K562 (cell line): ENCODE data around the gene ZFAND3. TPM values are rescaled to one million over a fixed set of nuclear protein-coding genes. Genes with fewer than 3 reads are reported as not detected.
A peak's percentile ranks its signal among the peaks of the same experiment; 100 is the strongest.

ENCODE experiments used
- ATAC-seq: fragments of 200-7000 bp; cut with Tn5 transposase; 3 replicates; pipeline ENCODE4 v1.9.1; 2020; ENCODE audit warnings: moderate library complexity
- BruUV-seq: library from RNA; stranded (reverse); fragments of 400-500 nt; replicated peaks from 2 replicates; lab custom pipeline; 2021; lab: Mats Ljungman, UMichigan
- CTCF ChIA-PET: fragments of 300-600 bp; formaldehyde crosslinking; extraction: SDS; loops from one replicate; lab custom pipeline; 2021; ENCODE audit warnings: low intra/inter-chr PET ratio; lab: Yijun Ruan, JAX
- POLR2A ChIA-PET: fragments of 300-600, 350-650 bp; sonication (Branson Sonifier 250); formaldehyde crosslinking; extraction: SDS; loops from one replicate; lab custom pipeline; 2021; ENCODE audit warnings: antibody characterized with exemption, inconsistent platforms; lab: Yijun Ruan, JAX
- DNase-seq, 4 experiments: peaks; one replicate each; pipeline versions ENCODE4 v3.0.0 to v3.0.0-alpha.2; 2011 to 2018; ENCODE audit warnings: low spot score in 3 of 4, mixed read lengths in 3 of 4; ENCODE audit errors: extremely low read depth in 1 of 4
- FAIRE-seq: peaks from 2 replicates; lab custom pipeline; 2011; peaks lifted over from hg19 to GRCh38; lab: Jason Lieb, UNC
- H2AFZ ChIP-seq: 2 replicates; pipeline ENCODE4 v1.6.0; 2011; ENCODE audit warnings: low read depth, low read length, control low read depth, inconsistent platforms
- H3K27ac ChIP-seq: fragments of 200-600 bp; 3 replicates; pipeline ENCODE4 v1.8.0; 2011; ENCODE audit warnings: low read depth, mild to moderate bottlenecking, control low read depth, inconsistent platforms, low read length, moderate library complexity, mixed read lengths; ENCODE audit errors: extremely low read depth
- H3K27me3 ChIP-seq, 2 experiments: fragments of 300-600 bp in 1 of 2; 2 replicates in 1 of 2; 3 replicates in 1 of 2; pipeline versions ENCODE4 v1.6.0 to v1.8.0; 2011; ENCODE audit warnings: inconsistent platforms in 2 of 2, low read length in 2 of 2, mild to moderate bottlenecking in 1 of 2, mixed read lengths in 1 of 2, moderate library complexity in 1 of 2; ENCODE audit not compliant: control insufficient read depth in 2 of 2, insufficient read depth in 2 of 2
- H3K36me3 ChIP-seq: fragments of 300-600 bp; 3 replicates; pipeline ENCODE4 v1.8.0; 2011; ENCODE audit warnings: mild to moderate bottlenecking, low read length, inconsistent platforms; ENCODE audit not compliant: control insufficient read depth, insufficient read depth
- H3K4me1 ChIP-seq, 2 experiments: fragments of 200-600 bp in 1 of 2; replicated peaks in 1 of 2; 2 replicates in 1 of 2; 3 replicates in 1 of 2; pipeline versions ENCODE4 v1.5.1 to v1.8.0; 2011; ENCODE audit warnings: inconsistent platforms in 2 of 2, low read length in 2 of 2, mild to moderate bottlenecking in 1 of 2, mixed read lengths in 1 of 2, moderate library complexity in 1 of 2; ENCODE audit not compliant: control insufficient read depth in 2 of 2, insufficient read depth in 2 of 2
- H3K4me2 ChIP-seq: 2 replicates; pipeline ENCODE4 v1.6.1; 2011; ENCODE audit warnings: low read length, control low read depth, inconsistent platforms, mixed read lengths; ENCODE audit not compliant: insufficient read depth
- H3K4me3 ChIP-seq: fragments of 200-600 bp; sonication (generic), shearing (Covaris generic); 2 replicates; pipeline ENCODE4 v1.5.1; 2016; ENCODE audit warnings: control low read depth, inconsistent platforms
- H3K79me2 ChIP-seq: fragments of 200-600 bp; 3 replicates; pipeline ENCODE4 v1.8.0; 2011; ENCODE audit warnings: low read length, inconsistent platforms; ENCODE audit not compliant: control insufficient read depth, insufficient read depth
- H3K9ac ChIP-seq, 2 experiments: 2 replicates each; pipeline versions ENCODE4 v1.6.0 to v1.6.1; 2011; ENCODE audit warnings: low read depth in 2 of 2, low read length in 2 of 2, control low read depth in 1 of 2, inconsistent platforms in 1 of 2, mild to moderate bottlenecking in 1 of 2, mixed read lengths in 1 of 2; ENCODE audit not compliant: insufficient read depth in 1 of 2
- H3K9me1 ChIP-seq: one replicate; pipeline ENCODE4 v1.6.0; 2011; ENCODE audit warnings: inconsistent platforms, mild to moderate bottlenecking, low read length, moderate library complexity; ENCODE audit not compliant: control insufficient read depth, insufficient read depth
- H3K9me3 ChIP-seq: replicated peaks from 2 replicates; pipeline ENCODE4 v1.5.1; 2011; ENCODE audit warnings: low read depth, low read length, inconsistent platforms; ENCODE audit not compliant: control insufficient read depth, insufficient read depth
- H4K20me1 ChIP-seq: replicated peaks from 2 replicates; pipeline ENCODE4 v1.6.1; 2011; ENCODE audit warnings: low read length, inconsistent platforms, mixed read lengths; ENCODE audit not compliant: control insufficient read depth, insufficient read depth
- NRF1 ChIP-seq, 2 experiments: fragments of 450-650 bp; IDR thresholded peaks in 1 of 2; conservative IDR thresholded peaks in 1 of 2; 2 replicates each; pipeline ENCODE4 v1.6.1; 2014; ENCODE audit warnings: mild to moderate bottlenecking in 2 of 2
- TAL1 ChIP-seq: fragments of 450-650 bp; IDR thresholded peaks from 2 replicates; pipeline ENCODE4 v1.6.1; 2016; ENCODE audit warnings: mild to moderate bottlenecking
- ZBTB26 ChIP-seq: fragments of 450-650 bp; formaldehyde crosslinking; IDR thresholded peaks from 2 replicates; pipeline ENCODE4 v1.4.0; 2022; ENCODE audit warnings: missing genetic modification characterization
- ZFX ChIP-seq: sonication (generic); formaldehyde crosslinking; IDR thresholded peaks from 2 replicates; pipeline ENCODE4 v1.8.0; 2022; ENCODE audit warnings: mild to moderate bottlenecking, missing genetic modification reagents, moderate library complexity
- WGBS: fragments of 100-300 bp; shearing (Covaris generic); methylation state at CpG from one replicate; pipeline ENCODE4 v1.1.6; 2016; ENCODE audit warnings: low coverage, mixed read lengths; ENCODE audit not compliant: insufficient coverage; ENCODE audit errors: missing lambda C conversion rate; 5-methylcytosine and 5-hydroxymethylcytosine counted together
- in situ Hi-C: fragments of 300-500 bp; cut with MboI; formaldehyde crosslinking; loops from 4 replicates; pipeline ENCODE4 v1.15.0; 2018; ENCODE audit warnings: inconsistent platforms, mixed read lengths
- intact Hi-C: fragments of 100-400 bp; cut with micrococcal nuclease; formaldehyde crosslinking; loops from 2 replicates; pipeline ENCODE4 v1.14.2; 2022
- polyA plus RNA-seq, 8 experiments: library from polyadenylated mRNA; depleted of rRNA in 4 of 8; stranded (reverse) in 5 of 8; unstranded in 3 of 8; fragments of >200 nt; fragmentation: Nextera tagmentation in 2 of 8; fragmentation: Illumina TruSeq in 1 of 8; extraction: Ambion mirVana in 2 of 8; extraction: Trizol in 1 of 8; gene quantifications; 2 replicates each; pipeline versions ENCODE4 v1.2.1 to v1.2.3, GENCODE V29; 2011 to 2014; ENCODE audit warnings: inconsistent platforms in 1 of 8, missing spikeins in 1 of 8
- total RNA-seq, 7 experiments: library from RNA; depleted of rRNA in 6 of 7; stranded (reverse); fragments of >200 nt in 6 of 7; fragmentation: Illumina TruSeq in 2 of 7; extraction: Trizol in 2 of 7; gene quantifications; 2 replicates each; pipeline versions ENCODE4 v1.2.1 to v1.2.3, GENCODE V29; 2011 to 2021; ENCODE audit warnings: low replicate concordance in 1 of 7

ZFAND3 gene
- total and polyA plus RNA-seq, 9 of the 15 experiments (the other 6 are each of a cell fraction or from before 2014, with no cell fraction given): 0.81 to 26.6 (median 11.8) TPM

GRCh38 chr6:37868447-37868825 lies 48.9 kb downstream of the ZFAND3 start:
- WGBS: 56% methylated on average over 4 of the region's 4 CpGs
- ATAC-seq (no peak), FAIRE-seq (peak; percentile 23), DNase-seq (no peak)
- Histone ChIP-seq H3K4me3 (no peak overlapping the region), H4K20me1 (peaks cover 25% of the 10 kb centered on the region), H3K36me3 (no peaks in the 10 kb centered on the region), H3K27me3 (no peaks in the 10 kb centered on the region), H3K4me2 (no peak overlapping the region), H3K4me1 (no peaks in the 10 kb centered on the region), H3K9ac (no peak overlapping the region), H3K79me2 (peaks cover 67% of the 10 kb centered on the region), H3K9me3 (no peaks in the 10 kb centered on the region), H3K27ac (no peak overlapping the region), H3K9me1 (no peaks in the 10 kb centered on the region), H2AFZ (no peak overlapping the region)
- in situ Hi-C loops: no loop called here
- no peak for TF ChIP-seq ZBTB26 (CRISPR knock-in tag)
- no peak for TF ChIP-seq NRF1 (conservative IDR thresholded peaks at IDR 0.05 in 1 of 2, IDR thresholded peaks at IDR 0.05 in 1 of 2)
- no peak for TF ChIP-seq ZFX
- no peak for TF ChIP-seq TAL1
- ChIA-PET CTCF (no interaction called here), POLR2A (no interaction called here)
- BruUV-seq: no TSS peak
- intact Hi-C loops: loop anchor here (10.0 kb wide), 1 partner anchor 146 kb away; no protein-coding TSS in a partner anchor
